Subcutaneous abdominal adipose tissue (tissue), 5 donors: ENCODE results near the gene CD226.

Experiments used
- H3K27ac ChIP-seq: one replicate; pipeline ENCODE4 v1.7.0; 2013; ENCODE audit warnings: low read depth, mild to moderate bottlenecking, inconsistent platforms, low read length, moderate library complexity
- H3K27me3 ChIP-seq, 5 donors: one replicate each; pipeline ENCODE4 v1.7.0; 2013; ENCODE audit warnings: low read length in 5 of 5, inconsistent platforms in 1 of 5; ENCODE audit not compliant: control insufficient read depth in 5 of 5, insufficient read depth in 4 of 5
- H3K36me3 ChIP-seq, 5 donors: one replicate each; pipeline ENCODE4 v1.7.0; 2013; ENCODE audit warnings: low read length in 5 of 5; ENCODE audit not compliant: control insufficient read depth in 5 of 5, insufficient read depth in 5 of 5
- H3K4me1 ChIP-seq, 5 donors: one replicate each; pipeline ENCODE4 v1.7.0; 2013; ENCODE audit warnings: low read length in 5 of 5, mild to moderate bottlenecking in 3 of 5, moderate library complexity in 1 of 5; ENCODE audit not compliant: control insufficient read depth in 5 of 5, insufficient read depth in 5 of 5
- H3K4me3 ChIP-seq, 5 donors: one replicate each; pipeline ENCODE4 v1.7.0; 2013; ENCODE audit warnings: low read length in 5 of 5, low read depth in 1 of 5
- H3K9ac ChIP-seq, 5 donors: one replicate each; pipeline ENCODE4 v1.7.0; 2013; ENCODE audit warnings: low read length in 5 of 5, mild to moderate bottlenecking in 4 of 5, moderate library complexity in 3 of 5
- H3K9me3 ChIP-seq, 5 donors: one replicate each; pipeline ENCODE4 v1.7.0; 2013; ENCODE audit warnings: low read length in 5 of 5; ENCODE audit not compliant: control insufficient read depth in 5 of 5
- donor health status: healthy.
- donor health status: healthy.
- donor health status: healthy.
- donor health status: healthy.
- donor health status: healthy.

Gene CD226

GRCh38 chr18:69947361-69948133, at the start of gene CD226:
TSS of gene CD226 (minus strand) at chr18:69947873. CDS start at chr18:69947406, 467 bp downstream.
- H3K9ac ChIP-seq = no peak within 1 kb of the TSS
- no peak within 1 kb of the TSS for H3K4me3 ChIP-seq
- no peak within 1 kb of the TSS for H3K27ac ChIP-seq

DNA sequence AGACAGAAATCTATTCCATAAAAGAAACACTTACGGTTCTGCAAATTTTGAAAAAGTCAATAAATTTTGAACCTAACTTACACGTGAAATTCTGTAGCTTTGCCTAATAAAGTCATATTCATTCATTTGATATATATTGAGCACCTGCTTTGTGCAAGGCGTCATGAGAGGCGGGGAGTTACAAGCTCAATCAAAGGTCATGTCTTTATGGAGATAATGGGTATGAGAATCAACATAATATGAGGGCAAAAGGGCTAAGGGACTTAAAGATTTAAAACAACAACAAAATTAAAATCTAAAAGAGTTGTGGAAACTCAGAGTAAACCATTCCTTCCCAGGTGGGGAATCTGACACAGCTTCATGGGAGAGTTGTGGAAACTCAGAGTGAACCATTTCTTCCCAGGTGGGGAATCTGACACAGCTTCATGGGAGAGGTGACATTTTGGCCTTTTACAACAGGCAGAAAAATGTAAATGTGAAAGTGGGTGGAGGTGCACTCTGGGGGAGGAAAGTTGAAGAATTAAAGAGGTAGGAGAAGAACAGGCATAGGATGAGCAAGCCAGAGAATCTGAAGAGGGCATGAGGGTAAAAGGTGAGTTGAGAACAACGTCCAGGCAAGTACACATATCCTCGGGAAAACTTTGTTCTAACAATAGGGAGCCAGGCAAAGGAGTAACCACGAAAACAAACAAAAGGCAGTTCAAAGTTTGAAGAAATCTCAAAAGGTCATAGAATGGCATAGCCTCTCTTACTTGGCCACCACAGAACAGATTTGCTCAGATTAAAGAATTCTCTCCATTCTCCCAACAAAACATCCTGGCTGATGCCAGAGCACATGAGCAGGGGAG, 49.5 kb upstream of the CD226 start:
- Histone ChIP-seq H3K27me3 (no peaks in the 10 kb centered on the region), H3K4me3 (no peak overlapping the region), H3K36me3 (peaks cover 3 to 12% (median 6%) of the 10 kb centered on the region in 5 donors), H3K27ac (no peak overlapping the region), H3K9me3 (no peaks in the 10 kb centered on the region), H3K9ac (no peak overlapping the region), H3K4me1 (peaks cover 0 to 4% (median 0%) of the 10 kb centered on the region in 5 donors)

More at GRCh38 chr18:69947361-69948133, at the start of gene CD226:
- Histone ChIP-seq H3K36me3 (no peaks in the 10 kb centered on the region), H3K4me1 (peaks cover 0 to 5% (median 3%) of the 10 kb centered on the region in 5 donors), H3K27me3 (no peaks in the 10 kb centered on the region), H3K9me3 (no peaks in the 10 kb centered on the region)

GRCh38 chr18:69996417-69996816, 48.7 kb upstream of the CD226 start:
- H3K4me1 ChIP-seq = peaks cover 0 to 4% (median 0%) of the 10 kb centered on the region in 5 donors
- H3K9me3 ChIP-seq = no peaks in the 10 kb centered on the region
- no peak overlapping the region for H3K9ac ChIP-seq
- no peak overlapping the region for H3K27ac ChIP-seq
- H3K27me3 ChIP-seq = no peaks in the 10 kb centered on the region
- no peak overlapping the region for H3K4me3 ChIP-seq
- H3K36me3 ChIP-seq = peaks cover 0 to 9% (median 4%) of the 10 kb centered on the region in 5 donors

- H3K9me3 ChIP-seq = peaks cover 0 to 2% (median 0%) of the 10 kb centered on the region in 5 donors
- H3K27ac ChIP-seq = no peak overlapping the region
- no peak overlapping the region for H3K4me3 ChIP-seq
- H3K9ac ChIP-seq = no peak overlapping the region
- H3K4me1 ChIP-seq = peaks cover 0 to 4% (median 0%) of the 10 kb centered on the region in 5 donors
- H3K36me3 ChIP-seq = peaks cover 0 to 9% (median 4%) of the 10 kb centered on the region in 5 donors
- H3K27me3 ChIP-seq = no peaks in the 10 kb centered on the region
Measured at GRCh38 chr18:69995774-69996173, 48.1 kb upstream of the CD226 start.

DNA sequence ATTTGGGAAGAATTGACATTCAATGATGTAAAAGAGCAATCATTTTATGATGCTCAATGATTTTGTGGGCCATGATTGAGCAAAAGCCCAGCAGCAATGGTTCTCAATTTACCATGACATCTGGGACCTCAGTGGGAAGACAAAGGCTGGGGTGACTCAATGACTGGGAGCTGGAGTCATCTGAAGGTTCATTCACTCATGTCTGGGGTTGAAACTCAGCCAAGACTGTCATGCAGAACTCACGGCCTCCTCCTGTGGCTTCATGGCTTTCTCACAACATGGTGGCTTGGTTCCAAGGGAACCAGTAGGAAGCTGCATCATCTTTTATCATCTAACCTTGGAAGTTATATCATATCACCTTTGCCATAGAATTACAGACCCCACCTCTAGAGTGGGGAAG, 45.1 kb upstream of the CD226 start:
- Histone ChIP-seq H3K27me3 (no peaks in the 10 kb centered on the region), H3K9ac (no peak overlapping the region), H3K9me3 (peaks cover 0 to 8% (median 5%) of the 10 kb centered on the region in 5 donors), H3K4me1 (no peaks in the 10 kb centered on the region), H3K4me3 (no peak overlapping the region), H3K27ac (no peak overlapping the region), H3K36me3 (peaks cover 0 to 4% (median 0%) of the 10 kb centered on the region in 5 donors)

DNA sequence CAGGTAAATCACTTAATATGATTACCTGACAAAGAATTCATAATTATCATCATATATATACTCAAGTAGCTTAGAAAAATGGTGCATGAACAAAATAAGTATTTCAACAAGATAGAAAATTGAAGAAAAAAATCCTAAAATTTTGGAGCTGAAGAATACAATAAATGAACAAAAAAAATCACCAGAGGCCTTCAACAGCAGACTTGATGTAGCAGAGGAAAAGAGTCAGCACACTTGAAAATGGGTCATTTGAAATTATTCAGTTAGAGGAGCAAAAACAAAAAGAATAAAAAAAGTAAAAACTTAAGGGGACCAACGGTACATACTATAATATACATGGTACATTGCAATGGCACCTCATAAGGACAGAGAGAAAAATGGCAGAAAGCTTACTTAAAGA, 40.2 kb upstream of the CD226 start:
- no peak overlapping the region for H3K4me3 ChIP-seq
- H3K36me3 ChIP-seq = peaks cover 0 to 9% (median 4%) of the 10 kb centered on the region in 5 donors
- no peaks in the 10 kb centered on the region for H3K4me1 ChIP-seq
- H3K27ac ChIP-seq = no peak overlapping the region
- peaks cover 0 to 11% (median 7%) of the 10 kb centered on the region in 5 donors for H3K9me3 ChIP-seq
- no peak overlapping the region for H3K9ac ChIP-seq
- no peaks in the 10 kb centered on the region for H3K27me3 ChIP-seq

DNA sequence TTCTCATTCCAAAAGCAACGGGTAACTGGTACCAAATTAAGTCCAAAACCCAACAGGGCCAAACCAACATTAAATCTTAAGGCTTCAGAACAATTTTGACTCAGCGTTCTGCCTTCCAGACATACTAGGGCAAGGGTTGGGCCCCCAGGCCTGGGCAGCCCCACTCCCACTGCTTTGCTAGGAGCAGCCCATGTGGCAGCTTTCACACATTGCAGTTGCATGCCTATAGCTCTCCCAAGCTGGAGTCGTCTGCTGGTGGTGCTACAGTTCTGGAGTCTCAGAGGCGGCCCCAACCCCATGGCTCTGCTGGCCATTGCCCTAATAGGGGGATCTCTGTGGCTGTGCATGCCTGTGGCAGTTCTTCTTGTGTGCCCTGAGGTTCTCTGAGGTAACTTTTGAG, 37.6 kb upstream of the CD226 start:
- no peaks in the 10 kb centered on the region for H3K27me3 ChIP-seq
- H3K9ac ChIP-seq = no peak overlapping the region
- no peaks in the 10 kb centered on the region for H3K4me1 ChIP-seq
- peaks cover 0 to 9% (median 4%) of the 10 kb centered on the region in 5 donors for H3K36me3 ChIP-seq
- no peak overlapping the region for H3K4me3 ChIP-seq
- H3K27ac ChIP-seq = no peak overlapping the region
- peaks cover 0 to 9% (median 7%) of the 10 kb centered on the region in 5 donors for H3K9me3 ChIP-seq

DNA sequence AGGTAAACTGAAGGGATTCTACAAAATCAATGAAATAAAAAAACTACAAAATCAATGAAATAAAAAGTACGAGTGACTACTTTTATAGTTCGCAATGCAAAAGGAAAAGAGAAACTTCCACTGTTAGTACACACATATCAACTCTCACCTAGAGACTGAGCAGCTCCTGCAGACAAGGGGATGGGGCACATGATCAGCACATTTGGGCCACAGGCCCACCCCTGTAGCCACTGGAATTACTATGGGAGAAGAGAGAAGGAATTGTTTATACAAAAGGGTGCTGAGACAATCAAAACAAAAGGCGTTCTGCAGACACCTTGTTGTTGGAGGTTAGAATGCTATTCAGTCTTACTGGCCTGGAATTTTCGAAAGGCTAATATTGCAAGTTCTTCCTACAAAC, 34.7 kb upstream of the CD226 start:
- Histone ChIP-seq H3K4me3 (no peak overlapping the region), H3K4me1 (no peaks in the 10 kb centered on the region), H3K9ac (no peak overlapping the region), H3K36me3 (peaks cover 0 to 11% (median 7%) of the 10 kb centered on the region in 5 donors), H3K27me3 (no peaks in the 10 kb centered on the region), H3K27ac (no peak overlapping the region), H3K9me3 (peaks cover 0 to 12% (median 5%) of the 10 kb centered on the region in 5 donors)

DNA sequence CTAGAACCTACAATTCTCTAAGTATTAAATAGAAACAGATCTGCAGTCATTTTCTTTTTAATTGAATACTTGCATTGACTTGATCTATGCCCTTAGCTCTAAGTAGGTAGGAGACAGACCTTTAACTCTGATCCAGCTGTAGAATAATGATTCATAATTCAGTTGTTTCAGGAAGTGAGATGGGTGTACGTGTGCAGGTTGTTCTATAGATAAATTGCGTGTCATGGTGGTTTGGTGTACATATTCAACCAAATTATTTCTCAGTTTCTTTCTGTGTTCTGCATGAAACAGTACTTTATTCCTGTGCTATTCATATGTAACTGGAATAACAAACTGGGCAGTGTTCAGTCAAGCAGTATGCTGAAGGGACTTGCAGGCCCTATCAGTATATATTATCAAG, 34.3 kb upstream of the CD226 start:
- Histone ChIP-seq H3K36me3 (peaks cover 0 to 12% (median 7%) of the 10 kb centered on the region in 5 donors), H3K27me3 (no peaks in the 10 kb centered on the region), H3K4me3 (no peak overlapping the region), H3K4me1 (no peaks in the 10 kb centered on the region), H3K27ac (no peak overlapping the region), H3K9ac (no peak overlapping the region), H3K9me3 (peaks cover 0 to 13% (median 8%) of the 10 kb centered on the region in 5 donors)
